GM19351 (cell line): ENCODE data around the gene CBARP.
A peak's percentile ranks its signal among the peaks of the same experiment; 100 is the strongest.
"Not testable (repeated sequence)": the region's sequence is repeated elsewhere in the genome, so short reads cannot be mapped to it uniquely, and the experiment has no call there.

Experiments
- ATAC-seq: cut with Tn5 transposase; IDR thresholded peaks from one replicate; pipeline ENCODE4 v1.9.1; 2021; ENCODE audit warnings: mild to moderate bottlenecking, moderate library complexity; ENCODE audit not compliant: unreplicated experiment

CBARP gene

GRCh38 chr19:1214862-1215731, 22.7 kb downstream of the CBARP start:
- ATAC-seq, result no peak

DNA sequence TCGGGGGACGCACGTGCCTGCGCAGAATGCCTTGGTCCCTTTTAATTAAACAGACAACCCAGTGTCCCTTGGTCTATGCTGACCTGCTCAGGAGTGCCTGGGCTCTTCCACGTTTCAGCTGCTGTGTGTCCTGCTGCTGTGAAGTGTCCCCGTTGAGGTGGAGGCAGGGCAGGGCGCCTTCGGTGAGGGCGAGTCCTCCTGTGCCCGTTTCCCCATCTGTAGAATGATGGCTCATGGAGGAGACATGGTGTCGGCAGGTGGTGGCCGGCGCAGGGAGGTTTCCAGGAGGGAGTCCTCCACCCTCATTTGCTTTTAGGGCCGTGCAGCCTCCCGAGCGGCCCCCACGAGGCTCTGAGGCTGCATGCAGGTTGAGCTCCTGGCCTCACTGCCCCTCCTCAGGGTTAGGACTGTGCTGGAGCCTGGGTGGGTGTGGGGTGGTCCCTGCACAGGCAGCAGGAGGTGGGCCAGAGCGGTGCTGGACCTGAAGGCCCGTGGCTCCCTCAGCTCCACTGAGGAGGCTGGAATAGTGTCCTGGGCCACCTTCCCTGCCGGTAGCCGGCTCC, 23.4 kb downstream of the CBARP start:
- no peak for ATAC-seq

- no peak for ATAC-seq
These were observed 24.2 kb downstream of the CBARP start for GRCh38 chr19:1213391-1214286.

- no peak for ATAC-seq
These were observed 26.1 kb downstream of the CBARP start for GRCh38 chr19:1211494-1212234.

DNA sequence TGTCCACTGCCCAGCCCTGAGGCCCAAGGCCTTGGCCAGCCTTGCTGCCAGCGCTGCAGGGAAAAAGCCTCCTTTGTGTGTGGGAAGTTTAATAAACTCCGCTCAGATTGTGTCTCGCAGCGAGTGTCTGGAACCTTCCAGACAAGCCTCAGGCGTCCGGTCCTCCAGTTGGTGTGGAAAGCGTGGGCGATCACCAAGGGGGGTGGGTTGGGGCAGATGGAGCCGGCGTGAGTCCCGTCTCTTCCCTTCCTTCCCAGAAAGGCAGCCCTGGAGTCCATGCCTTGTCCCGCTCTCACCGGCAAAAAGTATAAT, 27.6 kb downstream of the CBARP start:
- ATAC-seq, result no peak

GRCh38 chr19:1208830-1209229, 29.0 kb downstream of the CBARP start:
- ATAC-seq, result not testable (repeated sequence)

GRCh38 chr19:1206864-1207450, 30.8 kb downstream of the CBARP start:
- ATAC-seq, result no peak

DNA sequence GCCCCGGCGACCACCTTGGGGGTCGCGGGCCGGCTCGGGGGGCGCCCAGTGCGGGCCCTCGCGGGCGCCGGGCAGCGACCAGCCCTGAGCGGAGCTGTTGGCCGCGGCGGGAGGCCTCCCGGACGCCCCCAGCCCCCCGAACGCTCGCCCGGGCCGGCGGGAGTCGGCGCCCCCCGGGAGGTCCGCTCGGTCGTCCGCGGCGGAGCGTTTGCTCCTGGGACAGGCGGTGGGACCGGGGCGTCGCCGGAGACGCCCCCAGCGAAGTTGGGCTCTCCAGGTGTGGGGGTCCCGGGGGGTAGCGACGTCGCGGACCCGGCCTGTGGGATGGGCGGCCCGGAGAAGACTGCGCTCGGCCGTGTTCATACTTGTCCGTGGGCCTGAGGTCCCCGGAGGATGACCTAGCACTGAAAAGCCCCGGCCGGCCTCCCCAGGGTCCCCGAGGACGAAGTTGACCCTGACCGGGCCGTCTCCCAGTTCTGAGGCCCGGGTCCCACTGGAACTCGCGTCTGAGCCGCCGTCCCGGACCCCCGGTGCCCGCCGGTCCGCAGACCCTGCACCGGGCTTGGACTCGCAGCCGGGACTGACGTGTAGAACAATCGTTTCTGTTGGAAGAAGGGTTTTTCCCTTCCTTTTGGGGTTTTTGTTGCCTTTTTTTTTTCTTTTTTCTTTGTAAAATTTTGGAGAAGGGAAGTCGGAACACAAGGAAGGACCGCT, 31.5 kb downstream of the CBARP start:
- no peak for ATAC-seq

DNA sequence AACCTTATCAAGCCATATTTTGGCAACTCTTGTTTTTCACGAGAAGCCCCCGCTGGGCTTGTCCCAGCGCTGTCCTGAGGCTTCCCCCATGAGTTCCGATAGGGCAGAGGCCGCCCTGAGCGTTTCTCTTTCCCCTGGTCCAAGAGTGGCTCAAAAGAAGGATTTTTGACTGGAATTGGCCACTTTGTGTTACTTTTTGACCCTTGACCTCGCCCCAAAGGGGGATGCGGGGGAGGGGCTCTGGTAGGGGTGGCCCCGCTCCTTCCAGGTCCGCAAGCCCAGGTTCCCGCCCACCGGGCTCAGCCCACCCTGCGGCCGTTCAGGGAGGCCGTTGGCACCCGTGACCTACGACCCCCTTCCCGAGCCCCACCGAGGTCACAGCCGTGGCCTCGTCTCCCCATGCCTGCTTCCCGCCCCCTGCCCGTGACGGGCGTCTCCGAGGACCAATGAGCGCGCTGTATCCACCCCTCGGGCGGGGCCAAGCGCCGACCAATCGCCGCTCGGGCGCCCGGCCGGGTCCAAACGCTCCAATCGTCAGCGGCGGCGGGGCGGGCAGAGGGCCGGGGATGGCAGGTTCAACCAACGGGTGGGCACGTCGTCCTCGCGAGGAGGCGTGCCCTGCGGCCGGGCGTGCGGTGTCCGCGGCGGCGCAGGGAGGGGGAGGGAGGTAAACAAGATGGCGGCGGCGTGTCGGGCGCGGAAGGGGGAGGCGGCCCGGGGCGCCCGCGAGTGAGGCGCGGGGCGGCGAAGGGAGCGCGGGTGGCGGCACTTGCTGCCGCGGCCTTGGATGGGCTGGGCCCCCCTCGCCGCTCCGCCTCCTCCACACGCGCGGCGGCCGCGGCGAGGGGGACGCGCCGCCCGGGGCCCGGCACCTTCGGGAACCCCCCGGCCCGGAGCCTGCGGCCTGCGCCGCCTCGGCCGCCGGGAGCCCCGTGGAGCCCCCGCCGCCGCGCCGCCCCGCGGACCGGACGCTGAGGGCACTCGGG, 32.4 kb downstream of the CBARP start, which contains the start of gene STK11:
Gene STK11 (plus strand): TSS at position 665 of the 986 bp plus-strand sequence. CDS start 1,136 bp downstream, outside the sequence.
- ATAC-seq, result peak; percentile 87

- ATAC-seq, result not testable (repeated sequence)
These were observed 37.2 kb downstream of the CBARP start for GRCh38 chr19:1200614-1201013.

- ATAC-seq, result no peak
These were observed 38.3 kb downstream of the CBARP start for GRCh38 chr19:1199531-1199930.

GRCh38 chr19:1189419-1189818, 48.4 kb downstream of the CBARP start:
- ATAC-seq, result no peak

DNA sequence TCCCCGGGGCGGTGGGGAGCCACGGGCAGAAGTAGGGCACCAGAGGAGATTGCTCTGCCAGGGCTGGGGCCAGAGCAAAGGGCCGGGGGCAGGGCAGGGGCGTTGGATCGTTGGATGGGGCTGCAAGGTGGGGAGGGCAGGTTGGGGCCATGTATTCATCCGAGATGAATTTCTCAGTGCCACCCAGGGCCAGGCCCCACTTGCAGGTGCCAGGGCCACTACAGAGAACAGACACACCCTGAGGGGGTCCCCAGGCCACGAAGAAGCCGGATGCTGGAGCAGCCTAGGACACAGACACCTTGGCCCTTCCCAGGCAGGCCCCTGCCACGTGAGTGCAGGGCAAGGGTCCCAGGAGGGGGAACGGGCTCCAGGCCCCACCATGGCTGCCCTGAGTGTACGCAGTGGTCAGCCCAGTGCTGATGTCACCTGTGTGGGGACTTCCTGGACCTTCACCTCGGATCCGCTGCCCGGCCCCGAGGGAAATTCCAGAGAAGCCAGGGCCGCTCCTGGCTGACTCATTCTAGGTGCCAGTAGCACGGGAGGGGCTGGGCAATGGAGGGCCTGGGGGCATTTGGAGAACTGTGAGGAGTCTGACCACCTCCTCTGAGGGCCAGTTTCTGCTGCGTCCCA, 54.1 kb downstream of the CBARP start:
- no peak for ATAC-seq

DNA sequence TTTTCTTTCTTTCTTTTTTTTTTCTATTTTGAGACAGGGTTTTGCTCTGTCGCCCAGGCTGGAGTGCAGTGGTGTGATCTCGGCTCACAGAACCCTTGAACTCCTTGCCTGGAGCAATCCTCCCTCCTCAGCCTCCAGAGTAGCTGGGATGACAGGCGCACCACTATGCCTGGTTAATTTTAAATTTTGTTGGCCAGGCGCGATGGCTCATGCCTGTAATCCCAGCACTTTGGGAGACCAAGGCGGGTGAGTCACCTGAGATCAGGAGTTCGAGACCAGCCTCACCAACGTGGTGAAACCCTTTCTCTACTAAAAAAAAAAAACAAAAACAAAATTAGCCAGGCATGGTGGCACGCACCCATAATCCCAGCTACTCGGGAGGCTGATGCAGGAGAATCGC, 55.1 kb downstream of the CBARP start:
- ATAC-seq, result no peak

- ATAC-seq, result no peak
These were observed 55.7 kb downstream of the CBARP start for GRCh38 chr19:1182068-1182467.

DNA sequence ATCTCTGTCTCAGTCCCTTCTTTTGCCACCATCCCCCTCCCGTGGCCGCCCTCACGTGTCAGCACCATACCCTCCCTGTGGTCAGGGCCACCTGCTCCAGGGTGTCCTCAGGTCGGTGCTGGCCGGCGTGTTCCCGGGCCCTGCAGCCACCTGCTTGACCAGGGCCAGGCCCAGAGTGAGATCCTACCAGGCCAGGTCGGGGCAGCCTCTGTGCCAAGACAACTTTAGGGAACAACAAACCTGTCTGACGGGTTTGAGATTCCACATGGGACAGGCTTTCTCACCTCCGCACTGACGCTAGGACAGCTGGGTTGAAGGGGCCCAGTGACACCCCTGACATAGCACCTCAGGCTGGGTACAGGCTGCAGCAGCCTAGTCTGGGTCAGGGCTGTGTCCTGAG, 56.2 kb downstream of the CBARP start:
- no peak for ATAC-seq
